HG02970 (cell line): ENCODE results near the gene MSTN.
"Not testable (repeated sequence)": the region's sequence is repeated elsewhere in the genome, so short reads cannot be mapped to it uniquely, and the experiment has no call there.

Source experiments
- ATAC-seq: cut with Tn5 transposase; IDR thresholded peaks from one replicate; pipeline ENCODE4 v1.9.1; 2021; ENCODE audit warnings: mild to moderate bottlenecking, moderate library complexity, moderate number of reproducible peaks; ENCODE audit not compliant: unreplicated experiment, low FRiP score

The MSTN gene

GRCh38 chr2:190068764-190069163 lies 6.2 kb upstream of the MSTN start:
- no peak for ATAC-seq

GRCh38 chr2:190065839-190066238 lies 3.3 kb upstream of the MSTN start:
- ATAC-seq: no peak

- no peak for ATAC-seq
Measured at GRCh38 chr2:190063624-190064023, 1.1 kb upstream of the MSTN start.

GRCh38 chr2:190062053-190062452 lies 476 bp downstream of the MSTN start:
- ATAC-seq: no peak

DNA sequence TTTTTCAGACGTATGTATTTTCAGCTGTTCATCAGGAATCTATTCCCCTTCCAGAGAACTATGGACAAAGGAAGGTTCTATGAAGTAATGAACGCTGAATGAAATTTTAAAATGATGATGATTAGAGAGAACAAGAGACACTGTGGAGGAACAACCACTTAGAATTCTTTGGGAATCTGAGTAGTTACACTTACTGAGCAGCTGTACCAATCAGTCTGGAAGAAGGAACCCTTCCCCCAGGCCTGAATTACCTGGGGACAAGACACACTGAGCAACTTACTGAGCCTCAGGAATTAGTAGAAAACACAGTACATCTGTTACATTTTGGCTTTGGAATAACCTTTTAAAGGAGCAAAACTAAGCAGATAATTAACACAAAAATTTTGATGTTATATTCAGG lies 1.9 kb downstream of the MSTN start:
- ATAC-seq: no peak

- ATAC-seq: no peak
Measured at GRCh38 chr2:190060019-190060418, 2.5 kb downstream of the MSTN start.

DNA sequence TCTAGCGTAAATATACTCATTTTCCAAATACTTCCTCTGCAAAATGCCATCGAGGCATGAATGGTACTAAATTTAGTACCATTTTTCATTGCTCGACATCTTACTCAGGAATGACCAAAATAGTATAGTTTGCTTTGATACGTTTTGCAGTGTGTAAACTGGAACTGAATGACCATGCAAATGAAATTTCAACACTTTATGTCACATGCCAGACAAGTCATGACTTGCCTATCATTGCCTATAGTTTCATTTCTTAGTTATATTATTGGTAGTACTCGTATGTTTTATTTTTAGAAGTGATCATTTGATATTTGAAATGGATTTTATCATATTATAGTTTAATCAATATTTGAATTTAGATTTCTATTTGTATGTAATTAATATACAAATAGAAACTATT lies 9.1 kb downstream of the MSTN start:
- no peak for ATAC-seq

- no peak for ATAC-seq
Measured at GRCh38 chr2:190052307-190052706, 10.2 kb downstream of the MSTN start.

DNA sequence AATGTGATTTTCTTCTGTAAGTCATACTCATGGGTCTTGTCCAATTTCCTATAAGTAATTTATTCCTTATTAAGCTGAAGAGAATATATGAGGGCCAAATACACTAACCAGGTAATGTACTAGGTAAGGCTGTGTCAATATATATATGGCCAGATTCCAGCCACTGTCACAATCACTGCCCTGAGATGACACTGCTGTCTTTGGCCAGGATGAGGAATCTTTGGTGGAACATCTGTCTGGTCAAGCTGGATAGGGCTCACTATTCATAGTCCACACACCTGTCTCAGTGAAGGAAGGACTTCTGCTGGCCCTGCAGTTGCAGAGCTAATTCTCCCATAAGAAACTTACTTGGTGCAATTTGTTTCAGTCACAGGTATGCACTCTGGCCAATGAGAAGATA lies 11.3 kb downstream of the MSTN start:
- no peak for ATAC-seq

DNA sequence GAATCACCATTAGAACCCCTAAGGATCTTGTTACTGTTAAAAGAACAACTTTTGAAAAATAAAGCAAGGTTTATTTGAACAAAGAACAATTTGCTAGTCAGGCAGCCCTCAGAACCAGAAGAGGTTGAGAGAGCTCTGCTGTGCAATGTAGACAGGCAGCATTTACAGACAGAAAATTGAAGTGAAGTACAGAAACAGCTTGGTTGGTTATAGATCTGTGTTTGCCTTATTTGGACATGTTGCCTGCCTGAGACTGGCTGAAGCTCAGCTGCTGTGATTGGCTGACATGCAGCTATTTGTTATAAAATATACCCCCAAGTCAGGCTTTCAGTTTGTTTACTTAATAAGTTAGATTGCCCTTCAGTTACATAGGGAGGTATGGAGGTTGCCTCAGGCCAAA lies 12.5 kb downstream of the MSTN start:
- ATAC-seq: no peak

DNA sequence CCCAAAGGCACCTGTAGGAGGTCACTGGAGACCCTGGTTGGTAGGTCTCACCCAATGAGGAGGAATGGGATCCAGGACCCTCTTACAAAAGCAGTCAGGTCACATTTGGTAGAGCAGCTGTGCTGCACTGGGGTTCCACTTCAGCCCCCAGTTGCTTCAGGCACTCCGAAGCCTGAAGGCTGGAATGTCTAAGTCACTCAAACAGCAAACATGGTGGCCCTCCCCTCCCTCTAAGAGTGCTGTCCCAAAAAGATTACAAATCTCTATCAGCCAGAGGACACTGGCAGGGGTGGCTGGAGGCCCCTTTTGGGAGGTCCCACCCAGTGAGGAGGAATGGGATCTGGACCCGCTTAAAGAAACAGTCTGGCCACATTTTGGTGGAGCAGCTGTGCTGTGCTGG lies 17.7 kb downstream of the MSTN start:
- ATAC-seq: no peak

DNA sequence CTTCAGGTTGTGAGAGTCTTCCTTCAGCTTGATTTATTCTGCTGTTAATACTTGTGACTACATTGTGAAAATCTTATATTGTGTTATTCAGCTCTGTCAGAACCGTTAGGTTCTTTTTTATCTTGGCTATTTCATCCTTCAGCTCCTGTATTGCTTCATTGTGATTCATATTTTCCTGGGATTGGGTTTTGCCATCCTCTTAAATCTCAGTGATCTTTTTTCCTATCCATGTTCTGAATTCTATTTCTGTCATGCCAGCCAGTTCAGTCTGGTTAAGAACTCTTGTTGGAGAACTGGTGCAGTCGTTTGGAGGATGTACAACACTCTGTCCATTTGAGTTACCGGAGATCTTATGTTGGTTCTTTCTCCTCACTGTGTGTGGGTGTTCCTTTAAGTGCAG lies 19.1 kb downstream of the MSTN start:
- ATAC-seq: no peak

GRCh38 chr2:190036071-190036470 lies 26.5 kb downstream of the MSTN start:
- no peak for ATAC-seq

DNA sequence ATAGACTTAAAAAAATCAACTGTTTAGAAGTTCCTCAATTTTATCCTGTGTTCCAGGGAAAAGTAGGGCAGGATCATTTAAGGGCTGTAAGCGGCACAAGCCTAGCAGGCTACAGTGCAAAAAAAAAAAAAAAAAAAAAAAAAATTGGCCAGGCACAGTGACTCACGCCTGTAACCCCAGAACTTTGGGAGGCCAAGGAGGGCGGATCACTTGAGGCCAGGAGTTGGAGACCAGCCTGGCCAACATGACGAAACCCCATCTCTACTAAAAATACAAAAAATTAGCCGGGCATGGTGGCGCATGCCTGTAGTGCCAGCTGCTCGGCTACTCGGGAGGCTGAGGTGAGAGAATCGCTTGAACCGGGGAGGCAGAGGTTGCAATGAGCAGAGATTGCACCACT lies 28.1 kb downstream of the MSTN start:
- not testable (repeated sequence) for ATAC-seq

- ATAC-seq: no peak
Measured at GRCh38 chr2:190031969-190032618, 30.4 kb downstream of the MSTN start.

- no peak for ATAC-seq
Measured at GRCh38 chr2:190023860-190024259, 38.7 kb downstream of the MSTN start.

- no peak for ATAC-seq
Measured at GRCh38 chr2:190020720-190021119, 41.8 kb downstream of the MSTN start.

- no peak for ATAC-seq
Measured at GRCh38 chr2:190017837-190018236, 44.7 kb downstream of the MSTN start.

DNA sequence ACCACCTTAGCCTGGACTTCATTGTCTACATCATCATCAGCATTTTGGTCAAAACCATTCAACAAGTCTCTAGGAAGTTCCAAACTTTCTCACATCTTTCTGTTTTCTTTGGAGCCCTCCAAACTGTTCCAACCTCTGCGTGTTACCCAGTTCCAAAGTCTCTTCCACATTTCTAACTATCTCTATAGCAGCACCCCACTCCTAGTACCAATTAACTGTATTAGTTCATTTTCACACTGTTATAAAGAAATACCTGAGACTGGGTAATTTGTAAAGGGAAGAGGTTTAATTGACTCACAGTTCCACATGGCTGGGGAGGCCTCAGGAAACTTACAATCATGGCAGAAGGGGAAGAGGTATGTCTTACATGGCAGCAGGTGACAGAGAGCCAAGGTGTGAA lies 46.6 kb downstream of the MSTN start:
- ATAC-seq: not testable (repeated sequence)
